GM19193 (cell line): Measurements from ENCODE around the gene GSTM1.
"Not testable (repeated sequence)": the region's sequence is repeated elsewhere in the genome, so short reads cannot be mapped to it uniquely, and the experiment has no call there.

Source experiments
- POLR2A ChIP-seq: IDR thresholded peaks from 4 replicates; pipeline ENCODE4 v1.6.1; 2011; ENCODE audit not compliant: insufficient read depth, insufficient read length; ENCODE audit errors: extremely low read depth

The GSTM1 gene

GRCh38 chr1:109691759-109692158 is 4.1 kb downstream of the GSTM1 start:
- TF ChIP-seq POLR2A, result no peak

- no peak for TF ChIP-seq POLR2A
These were observed 9.4 kb downstream of the GSTM1 start for GRCh38 chr1:109697066-109697465.

GRCh38 chr1:109704173-109704572 is 16.6 kb downstream of the GSTM1 start:
- no peak for TF ChIP-seq POLR2A

- TF ChIP-seq POLR2A, result no peak
These were observed 17.8 kb downstream of the GSTM1 start for GRCh38 chr1:109705411-109705810.

- TF ChIP-seq POLR2A, result not testable (repeated sequence)
These were observed 24.1 kb downstream of the GSTM1 start, which contains the start of gene GSTM5 for GRCh38 chr1:109711593-109712320. Gene GSTM5, plus strand, starts transcription at chr1:109712251. Its CDS starts 62 bp downstream, at chr1:109712313.

- TF ChIP-seq POLR2A, result no peak
These were observed 24.8 kb downstream of the GSTM1 start for GRCh38 chr1:109712321-109712864.

GRCh38 chr1:109713636-109714035 is 26.0 kb downstream of the GSTM1 start:
- TF ChIP-seq POLR2A, result no peak

- no peak for TF ChIP-seq POLR2A
These were observed 27.2 kb downstream of the GSTM1 start for GRCh38 chr1:109714661-109715372.

- TF ChIP-seq POLR2A, result no peak
These were observed 28.5 kb downstream of the GSTM1 start for GRCh38 chr1:109716121-109716520.

GRCh38 chr1:109716570-109717090 is 29.0 kb downstream of the GSTM1 start:
- no peak for TF ChIP-seq POLR2A

GRCh38 chr1:109717729-109718128 is 30.1 kb downstream of the GSTM1 start:
- TF ChIP-seq POLR2A, result no peak

GRCh38 chr1:109718495-109718894 is 30.9 kb downstream of the GSTM1 start:
- no peak for TF ChIP-seq POLR2A

- no peak for TF ChIP-seq POLR2A
These were observed 31.8 kb downstream of the GSTM1 start for GRCh38 chr1:109719337-109719837.

GRCh38 chr1:109721042-109721441 is 33.4 kb downstream of the GSTM1 start:
- TF ChIP-seq POLR2A, result no peak

- no peak for TF ChIP-seq POLR2A
These were observed 34.4 kb downstream of the GSTM1 start for GRCh38 chr1:109721971-109722370.
